Stimulated activated CD8-positive, alpha-beta memory T cell treated with anti-CD3 and anti-CD28 coated beads, Interleukin-2, amount 100 ng/mL, for 1 hour (primary cell): ENCODE measurements around the gene MRPL42.
"Not testable (repeated sequence)": the region's sequence is repeated elsewhere in the genome, so short reads cannot be mapped to it uniquely, and the experiment has no call there.

Experiments used
- DNase-seq, 2 donors: peaks; one replicate each; pipeline ENCODE4 v3.0.0-alpha.2; 2020; ENCODE audit warnings: low read depth in 2 of 2

MRPL42 gene

DNA sequence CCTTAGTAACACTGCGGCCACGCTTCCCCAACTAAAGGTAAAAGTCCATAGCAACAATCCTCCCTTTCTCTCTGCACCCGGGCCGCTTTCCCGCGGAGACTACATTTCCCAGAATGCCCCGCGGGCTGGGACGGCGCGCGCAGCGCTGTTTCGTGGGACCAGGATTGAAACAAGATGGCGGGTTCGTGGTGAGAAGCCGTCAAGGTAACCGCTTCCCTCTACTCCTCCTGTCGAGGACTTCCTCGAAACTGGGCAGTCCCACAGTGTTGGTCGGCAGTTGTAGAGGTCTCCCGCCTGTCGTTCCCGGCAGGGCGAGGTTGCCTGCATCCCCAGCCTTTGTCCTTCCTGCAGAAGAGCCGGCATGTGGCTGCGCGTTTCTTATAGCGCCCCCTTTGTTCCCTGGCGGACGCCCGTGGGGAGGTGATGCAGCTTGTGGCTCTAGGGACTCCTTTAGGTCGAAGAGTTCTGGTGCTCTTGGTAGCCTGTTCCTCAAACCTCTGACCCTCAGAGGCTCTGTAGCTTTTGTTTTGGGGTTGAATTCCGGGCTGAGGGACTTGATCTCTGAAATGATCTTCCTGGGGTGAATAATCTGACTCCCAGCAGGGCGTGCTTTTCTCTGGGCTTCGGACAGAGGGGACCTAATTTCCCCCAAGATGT lies at the start of gene MRPL42:
MRPL42 (plus strand) TSS at position 164 of the 657 bp plus-strand sequence. CDS start 1,772 bp downstream, outside the sequence.
- DNase-seq: peak; percentile 87

DNA sequence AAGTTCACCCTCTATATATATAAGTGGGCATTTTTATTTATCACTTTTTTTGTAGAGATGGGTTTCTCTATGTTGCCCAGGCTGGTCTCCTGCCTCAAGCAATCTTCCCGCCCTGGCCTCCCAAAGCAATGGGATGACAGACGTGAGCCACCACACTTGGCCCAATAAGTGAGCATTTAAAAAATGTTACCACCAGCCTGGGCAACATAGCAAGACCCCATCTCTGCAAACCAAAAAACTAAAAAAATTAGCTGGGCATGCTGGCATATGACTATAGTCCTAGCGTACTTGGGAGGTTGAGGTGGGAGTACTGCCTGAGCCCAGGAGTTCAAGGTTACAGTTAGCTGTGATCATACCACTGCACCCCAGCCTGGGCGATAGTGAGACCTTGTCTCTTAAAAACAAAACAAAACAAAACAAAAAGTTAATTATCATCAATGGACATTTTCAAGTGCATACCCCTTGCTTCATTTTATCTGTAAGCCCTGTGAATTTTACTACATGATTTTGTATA lies 49.3 kb upstream of the MRPL42 start:
- DNase-seq: no peak

DNA sequence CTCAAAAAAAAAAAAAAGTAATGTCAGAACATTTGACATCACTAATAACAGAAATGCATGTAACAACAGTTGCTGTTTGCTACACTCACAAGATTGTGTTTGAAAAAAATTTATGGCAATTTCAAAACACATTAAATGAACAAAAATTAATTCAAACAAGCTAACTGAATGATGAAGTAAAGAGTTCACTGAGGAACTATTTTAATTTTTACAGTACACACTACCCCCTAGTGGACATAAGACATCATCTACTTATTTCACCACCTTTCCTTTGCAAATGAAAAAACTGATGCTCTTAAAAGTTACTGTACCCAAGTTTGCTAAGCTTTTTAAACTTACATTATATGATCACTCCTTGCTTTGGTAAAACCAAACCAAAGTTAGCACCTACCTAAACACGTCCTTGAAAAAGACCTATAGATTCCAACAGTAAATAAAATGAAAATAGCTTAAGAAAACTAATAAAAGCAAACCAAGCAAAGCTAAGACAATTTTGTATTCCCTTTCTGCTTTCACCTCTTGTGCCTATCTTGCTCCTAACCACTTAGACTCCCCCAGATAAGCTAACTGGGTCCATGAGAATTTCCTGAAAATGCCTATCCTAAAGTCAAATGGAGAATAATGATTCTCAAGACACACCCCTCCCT lies 47.8 kb upstream of the MRPL42 start:
- DNase-seq: no peak

- DNase-seq: no peak
Measured at GRCh38 chr12:93422050-93422449, 45.3 kb upstream of the MRPL42 start.

GRCh38 chr12:93425736-93426411 lies 41.4 kb upstream of the MRPL42 start:
- no peak for DNase-seq

- no peak for DNase-seq
Measured at GRCh38 chr12:93426412-93426805, 40.9 kb upstream of the MRPL42 start.

DNA sequence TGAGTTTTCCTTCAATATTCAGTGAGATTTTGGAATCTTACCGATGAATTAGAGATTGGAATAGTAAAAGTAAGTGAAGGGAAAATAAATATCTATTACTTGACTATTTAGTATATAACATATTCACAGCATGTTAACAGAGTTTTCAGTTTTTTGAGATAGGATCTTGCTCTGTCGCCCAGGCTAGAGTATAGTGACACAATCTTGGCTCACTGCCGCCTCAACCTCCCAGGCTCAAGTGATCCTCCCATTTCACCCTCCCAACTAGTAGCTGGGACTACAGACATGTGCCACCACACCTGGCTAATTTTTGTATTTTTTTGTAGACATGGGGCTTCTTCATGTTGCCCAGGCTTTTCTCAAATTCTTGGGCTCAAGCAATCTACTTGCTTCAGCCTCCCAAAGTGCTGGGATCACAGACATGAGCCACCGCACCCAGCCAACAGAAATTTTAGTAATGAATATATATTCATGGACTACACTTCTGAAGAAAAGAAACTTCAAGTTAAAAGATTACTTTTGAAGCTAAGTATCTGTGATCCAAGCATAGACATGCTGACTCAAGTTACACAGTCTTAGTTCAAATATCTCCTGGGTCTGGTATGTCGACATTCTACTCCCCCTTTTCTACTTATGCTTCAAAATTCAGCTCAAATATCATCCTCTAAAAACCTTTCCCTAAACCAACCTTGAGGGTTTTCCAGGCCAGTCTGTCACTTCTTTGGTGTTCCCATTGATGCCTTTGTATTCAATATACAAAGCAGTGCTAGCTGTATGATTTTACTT lies 39.3 kb upstream of the MRPL42 start:
- no peak for DNase-seq

- DNase-seq: no peak
Measured at GRCh38 chr12:93429448-93429847, 37.9 kb upstream of the MRPL42 start.

DNA sequence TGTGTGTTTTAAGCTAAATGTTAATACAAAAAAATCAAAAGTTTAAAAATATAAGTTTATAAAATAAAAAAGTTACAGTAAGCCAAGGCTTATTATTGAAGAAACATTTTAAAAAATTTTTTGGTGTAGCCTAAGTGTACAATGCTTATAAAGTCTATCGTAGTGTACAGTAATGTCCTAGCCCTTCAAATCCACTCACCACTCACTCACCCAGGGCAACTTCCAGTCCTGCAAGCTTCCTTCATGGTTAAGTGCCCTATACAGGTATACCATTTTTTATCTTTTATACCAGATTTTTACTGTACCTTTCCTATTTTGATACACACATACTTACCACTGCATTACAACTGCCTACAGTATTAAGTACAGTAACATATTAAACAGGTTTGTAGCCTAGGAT lies 37.5 kb upstream of the MRPL42 start:
- DNase-seq: no peak

- DNase-seq: no peak
Measured at GRCh38 chr12:93430280-93430679, 37.0 kb upstream of the MRPL42 start.

DNA sequence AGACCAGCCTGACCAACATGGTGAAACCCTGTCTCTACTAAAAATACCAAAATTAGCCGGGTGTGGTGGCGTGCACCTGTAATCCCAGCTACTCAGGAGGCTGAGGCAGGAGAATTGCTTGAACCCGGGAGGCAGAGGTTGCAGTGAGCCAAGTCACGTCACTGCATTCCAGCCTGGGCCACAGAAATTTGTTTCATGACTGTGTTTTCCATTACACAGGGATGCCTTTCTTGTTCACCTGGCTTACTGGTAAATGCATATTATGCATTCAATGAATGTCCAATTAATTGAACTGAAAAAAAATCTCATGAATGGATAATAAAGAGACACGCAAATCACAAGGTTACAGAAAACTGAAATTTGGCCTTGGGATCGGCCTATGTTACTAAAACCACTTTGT lies 35.3 kb upstream of the MRPL42 start:
- DNase-seq: not testable (repeated sequence)

- no peak for DNase-seq
Measured at GRCh38 chr12:93434256-93434865, 33.0 kb upstream of the MRPL42 start.

- no peak for DNase-seq
Measured at GRCh38 chr12:93438266-93439050, 28.9 kb upstream of the MRPL42 start.

DNA sequence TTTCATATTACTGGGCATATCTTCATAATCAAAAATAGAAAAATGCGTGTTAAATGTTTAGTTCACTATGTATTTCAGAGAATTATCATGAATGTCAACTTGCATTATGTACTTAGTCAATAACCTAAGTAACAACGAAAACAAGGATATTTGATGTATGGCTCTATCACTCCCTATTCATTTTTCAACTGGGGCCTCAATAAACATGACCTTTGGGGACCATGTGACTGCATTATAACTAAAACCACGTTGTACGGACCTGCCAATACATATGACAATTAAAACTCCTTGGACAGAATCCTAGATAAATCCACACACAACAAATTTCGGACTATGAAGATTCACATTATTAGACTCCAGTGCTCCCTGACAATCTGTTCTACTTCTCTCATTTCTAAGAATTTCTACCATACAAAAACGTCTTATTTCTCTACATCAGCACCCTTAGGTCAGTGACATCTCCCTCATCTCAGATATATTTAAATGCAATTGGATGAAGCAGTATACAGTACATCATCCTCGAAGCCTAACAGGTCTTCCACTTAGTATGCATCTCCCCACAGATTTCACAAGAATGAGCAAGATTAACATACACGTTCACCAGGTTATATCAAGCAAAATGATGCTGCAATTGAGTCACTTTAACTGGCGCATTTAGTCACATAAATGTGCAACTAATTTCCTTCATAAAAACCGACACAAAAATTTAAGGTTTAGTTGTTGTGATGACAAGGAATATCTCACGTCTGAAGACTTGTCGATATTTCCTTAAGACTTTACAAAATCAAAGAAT lies 27.1 kb upstream of the MRPL42 start:
- DNase-seq: no peak

- peak in 1 of 2 donors; percentile 7 for DNase-seq
Measured at GRCh38 chr12:93441081-93441616, 26.2 kb upstream of the MRPL42 start.

DNA sequence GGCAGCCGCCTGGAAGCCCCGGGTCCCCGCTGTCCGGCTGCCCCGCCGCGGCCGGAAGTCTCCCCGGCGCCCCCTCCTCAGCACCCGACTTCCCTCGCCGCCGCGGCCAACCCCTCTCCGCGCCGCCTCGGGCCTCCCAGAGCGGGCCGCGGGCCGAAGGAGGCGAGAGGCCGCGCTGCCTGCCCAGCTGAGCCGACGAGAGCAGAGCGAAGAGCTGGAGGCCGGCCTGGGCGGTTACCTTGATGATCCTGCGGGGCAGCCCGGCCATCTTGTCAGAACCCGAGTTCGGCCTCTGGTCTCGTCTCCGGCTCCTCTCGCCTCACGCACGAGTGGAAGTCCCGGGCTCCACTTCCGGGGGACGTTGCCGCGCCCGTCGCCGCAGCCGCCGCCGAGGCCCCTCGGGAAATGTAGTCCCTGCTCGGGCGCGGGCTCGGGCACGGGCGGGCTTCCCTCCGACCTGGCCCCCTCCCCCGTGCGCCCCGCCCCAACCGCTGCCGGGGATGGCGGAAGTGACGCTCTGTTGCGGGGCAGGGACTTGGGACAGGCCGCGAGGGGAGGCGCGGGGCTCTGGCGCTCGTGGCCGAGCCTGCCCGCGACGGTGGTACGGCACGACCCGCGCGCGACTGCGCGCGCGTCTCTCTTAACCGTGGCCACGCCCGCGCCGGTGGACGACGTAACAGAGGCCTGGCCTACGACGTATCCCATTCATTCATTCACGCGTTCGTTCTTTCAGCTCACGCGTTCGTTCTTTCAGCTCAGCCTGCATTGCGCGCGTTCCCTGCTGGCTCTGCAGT lies 25.5 kb upstream of the MRPL42 start, which contains the start of gene UBE2N:
UBE2N (minus strand) TSS at position 331 of the 794 bp plus-strand sequence; CDS start at position 268, 63 bp downstream.
- peak; percentile 92 to 95 for DNase-seq

GRCh38 chr12:93442411-93443340 lies 24.6 kb upstream of the MRPL42 start:
- no peak for DNase-seq

GRCh38 chr12:93443576-93443975 lies 23.7 kb upstream of the MRPL42 start:
- no peak for DNase-seq
